ENCODE measurements around the gene TMEM100.
"Not testable (repeated sequence)": the region's sequence is repeated elsewhere in the genome, so short reads cannot be mapped to it uniquely, and the experiment has no call there.

Gene TMEM100

DNA sequence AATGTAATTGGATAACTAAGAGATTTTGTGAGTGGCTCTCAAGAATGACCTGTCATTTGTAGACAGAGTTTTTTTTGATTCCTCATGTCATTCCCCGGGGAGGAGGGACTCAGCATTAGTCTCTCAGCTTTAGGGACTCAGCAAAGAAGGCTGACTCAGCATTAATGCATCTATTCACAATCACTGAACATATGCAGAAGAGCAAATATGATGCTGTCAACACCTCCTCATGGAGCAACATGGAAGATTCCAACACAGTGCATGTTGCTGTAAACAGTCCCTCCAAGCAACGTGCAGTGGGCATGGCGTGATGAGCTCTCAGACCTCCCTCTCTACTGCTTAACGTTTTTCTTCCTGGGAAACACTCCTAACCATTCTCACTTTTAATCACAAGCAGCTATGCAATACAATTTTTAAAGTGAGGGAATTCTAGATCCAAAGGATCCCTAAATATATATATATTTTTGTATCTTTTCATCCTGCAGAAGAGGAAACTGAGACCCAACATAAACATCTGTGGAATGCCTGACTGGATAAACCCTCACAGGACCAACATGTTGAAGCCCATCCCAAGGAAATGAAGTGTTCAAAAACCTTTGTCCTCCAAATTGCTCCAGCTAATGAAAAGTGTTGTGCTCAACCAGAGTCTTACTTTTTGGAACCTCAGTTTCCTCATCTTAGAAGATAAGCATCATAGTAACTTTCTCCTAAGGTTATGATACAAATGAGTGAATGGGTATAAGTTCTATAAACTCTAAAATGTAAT is 38.9 kb downstream of the TMEM100 start:
- no peak for DNase-seq

GRCh38 chr17:55681342-55681700 is 41.3 kb downstream of the TMEM100 start:
- DNase-seq = no peak

DNA sequence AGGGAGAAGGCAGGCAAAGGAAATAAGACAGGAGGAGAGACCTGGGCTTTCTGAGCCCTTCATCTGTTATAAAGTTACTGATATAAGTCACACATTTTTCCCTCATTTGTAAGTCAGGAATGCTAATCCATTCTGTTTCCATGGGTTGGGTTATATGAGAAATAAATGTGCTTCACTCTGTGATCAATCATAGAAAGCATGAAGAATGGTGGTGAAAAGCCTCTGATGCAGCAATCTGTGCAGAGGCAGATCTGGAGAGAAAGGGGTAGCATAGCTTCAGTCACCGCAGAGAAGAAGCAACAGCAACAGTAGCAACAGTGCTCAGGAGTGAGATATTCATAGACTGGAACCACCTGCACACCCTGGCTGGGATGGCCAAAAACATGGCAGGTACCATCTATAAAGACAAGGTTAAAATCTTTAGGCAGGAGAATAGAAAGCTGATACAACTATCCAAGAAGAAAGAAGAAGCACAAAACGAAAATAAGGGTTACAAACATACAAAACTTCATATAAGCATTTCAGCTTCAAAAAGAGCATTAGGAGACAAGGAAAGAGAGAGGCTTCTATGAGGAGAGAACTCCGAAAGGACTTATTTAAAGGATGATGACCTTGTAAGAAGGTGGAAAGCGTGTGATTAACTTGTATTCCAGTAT is 41.9 kb downstream of the TMEM100 start:
- no peak for DNase-seq

DNA sequence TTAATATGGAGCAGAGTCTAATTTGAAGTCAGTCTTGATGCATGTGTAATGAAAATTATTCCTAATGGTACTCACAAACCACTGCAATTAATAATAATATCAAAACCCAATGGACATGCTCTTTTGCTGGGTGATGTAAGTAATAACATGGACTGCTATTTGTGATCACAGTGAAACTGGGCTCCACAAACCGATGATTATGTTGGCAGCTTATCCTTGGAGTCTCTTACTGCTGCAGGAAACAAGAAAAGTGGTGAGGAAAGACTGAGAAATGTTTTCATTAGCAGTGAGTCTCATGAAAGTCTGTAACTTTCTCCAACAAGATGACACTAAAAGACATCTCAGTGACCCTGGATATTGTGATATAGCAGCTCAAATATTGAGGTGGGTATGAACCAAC is 45.2 kb downstream of the TMEM100 start:
- no peak for DNase-seq

- DNase-seq = no peak
Measured at GRCh38 chr17:55676274-55676673, 46.4 kb downstream of the TMEM100 start.

DNA sequence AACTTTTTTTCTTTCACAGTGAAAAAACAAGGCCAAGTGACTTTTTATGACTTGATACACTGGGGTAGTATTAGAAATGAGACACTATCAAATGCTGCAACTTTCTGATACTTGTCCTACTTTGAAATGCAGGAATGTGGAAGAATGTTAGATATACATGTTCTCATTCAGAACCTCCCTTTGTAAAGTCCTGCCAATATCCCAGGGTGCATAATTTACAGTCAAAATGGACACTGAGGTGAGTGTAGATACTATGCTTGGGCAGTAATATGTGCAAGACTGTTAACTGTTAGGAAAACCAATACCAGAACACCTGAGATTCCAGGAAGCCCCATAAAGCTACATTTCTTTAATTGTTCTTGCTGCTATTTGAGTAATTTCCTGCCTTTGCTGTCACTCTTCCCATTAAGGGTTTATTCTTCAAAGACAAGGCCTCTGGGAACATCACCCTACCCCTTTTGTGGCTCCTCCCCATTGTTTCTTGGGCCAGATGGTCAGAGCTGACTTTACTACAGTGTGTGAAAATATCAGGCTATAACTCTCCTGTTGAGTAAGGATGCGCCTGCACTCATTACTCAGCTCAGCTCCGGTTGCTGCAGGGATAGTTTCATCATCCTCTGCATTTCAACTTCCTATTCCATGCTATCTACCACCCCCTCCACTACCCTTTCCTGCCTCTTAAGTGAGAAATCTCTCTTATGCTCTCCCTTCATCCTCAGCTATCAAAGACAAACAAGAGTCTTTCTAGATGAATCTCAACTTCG is 48.7 kb downstream of the TMEM100 start:
- DNase-seq = no peak

DNA sequence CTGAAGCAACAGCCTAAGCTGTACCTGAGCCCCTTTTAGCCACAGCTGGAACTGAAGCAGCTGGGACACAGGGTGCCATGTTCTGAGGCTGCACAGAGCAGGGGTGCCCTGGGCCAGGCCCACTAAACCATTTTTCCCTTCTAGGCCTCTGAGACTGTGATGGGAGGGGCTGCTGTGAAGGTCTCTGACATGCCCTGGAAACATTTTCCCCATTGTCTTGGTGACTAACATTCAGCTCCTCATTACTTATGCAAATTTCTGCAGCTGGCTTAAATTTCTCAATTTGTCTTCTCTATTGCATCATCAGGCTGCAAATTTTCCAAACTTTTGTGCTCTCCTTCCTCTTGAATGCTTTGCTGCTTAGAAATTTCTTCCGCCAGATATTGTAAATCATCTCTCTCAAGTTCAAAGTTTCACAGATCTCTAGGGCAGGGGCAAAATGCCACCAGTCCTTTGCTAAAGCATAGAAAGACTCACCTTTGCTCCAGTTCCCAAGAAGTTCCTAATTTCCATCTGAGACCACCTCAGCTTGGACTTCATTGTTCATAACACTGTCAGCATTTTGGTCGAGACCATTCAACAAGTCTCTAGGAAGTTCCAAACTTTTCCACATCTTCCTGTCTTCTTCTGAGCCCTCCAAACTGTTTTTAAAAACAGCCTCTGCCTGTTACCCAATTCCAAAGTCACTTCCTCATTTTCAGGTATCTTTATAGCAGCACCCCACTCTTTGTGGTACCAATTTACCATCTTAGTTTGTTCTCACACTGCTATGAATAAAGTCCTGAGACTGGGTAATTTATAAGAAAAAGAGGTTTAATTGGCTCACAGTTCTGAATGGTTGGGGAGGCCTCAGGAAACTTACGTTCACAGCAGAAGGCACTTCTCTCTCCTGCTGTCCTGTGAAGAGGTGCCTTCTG is 49.8 kb downstream of the TMEM100 start:
- no peak for DNase-seq

GRCh38 chr17:55672010-55672409 is 50.7 kb downstream of the TMEM100 start:
- DNase-seq = not testable (repeated sequence)
